Measurements from ENCODE around the gene TTC16.
A peak's percentile ranks its signal among the peaks of the same experiment; 100 is the strongest.
"Not testable (repeated sequence)": the region's sequence is repeated elsewhere in the genome, so short reads cannot be mapped to it uniquely, and the experiment has no call there.

Gene TTC16

DNA sequence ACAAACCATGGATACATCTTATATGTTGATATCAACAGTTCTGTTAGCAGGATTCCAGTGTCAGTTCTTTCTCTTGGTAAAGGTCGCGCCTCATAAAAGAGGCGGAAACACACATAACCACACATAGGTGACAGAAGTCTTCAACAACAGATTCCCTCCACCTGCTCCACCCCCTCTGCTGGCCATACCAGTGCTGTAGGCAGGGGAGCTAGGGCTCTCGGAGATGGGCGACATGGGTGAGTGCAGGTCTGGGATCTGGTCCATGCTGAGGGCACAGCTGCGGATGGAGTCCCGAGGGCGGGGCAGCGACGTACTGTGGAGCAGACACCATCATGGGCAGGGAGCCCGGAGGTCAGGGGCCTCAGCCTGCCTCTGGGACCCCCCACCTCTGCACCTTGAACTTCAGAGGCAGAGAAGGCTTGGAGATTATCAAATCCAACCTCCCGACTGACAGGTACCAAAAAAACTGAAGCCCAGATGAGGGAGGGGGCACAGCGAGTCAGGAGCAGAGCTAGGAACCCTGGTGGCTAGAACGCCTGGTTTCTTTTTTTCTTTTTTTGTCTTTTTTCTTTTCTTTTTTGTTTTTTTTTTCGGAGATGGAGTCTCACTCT is 31.2 kb downstream of the TTC16 start:
- DNase-seq = no peak

- no peak for DNase-seq
Observed at GRCh38 chr9:127749090-127749787, 33.4 kb downstream of the TTC16 start.

DNA sequence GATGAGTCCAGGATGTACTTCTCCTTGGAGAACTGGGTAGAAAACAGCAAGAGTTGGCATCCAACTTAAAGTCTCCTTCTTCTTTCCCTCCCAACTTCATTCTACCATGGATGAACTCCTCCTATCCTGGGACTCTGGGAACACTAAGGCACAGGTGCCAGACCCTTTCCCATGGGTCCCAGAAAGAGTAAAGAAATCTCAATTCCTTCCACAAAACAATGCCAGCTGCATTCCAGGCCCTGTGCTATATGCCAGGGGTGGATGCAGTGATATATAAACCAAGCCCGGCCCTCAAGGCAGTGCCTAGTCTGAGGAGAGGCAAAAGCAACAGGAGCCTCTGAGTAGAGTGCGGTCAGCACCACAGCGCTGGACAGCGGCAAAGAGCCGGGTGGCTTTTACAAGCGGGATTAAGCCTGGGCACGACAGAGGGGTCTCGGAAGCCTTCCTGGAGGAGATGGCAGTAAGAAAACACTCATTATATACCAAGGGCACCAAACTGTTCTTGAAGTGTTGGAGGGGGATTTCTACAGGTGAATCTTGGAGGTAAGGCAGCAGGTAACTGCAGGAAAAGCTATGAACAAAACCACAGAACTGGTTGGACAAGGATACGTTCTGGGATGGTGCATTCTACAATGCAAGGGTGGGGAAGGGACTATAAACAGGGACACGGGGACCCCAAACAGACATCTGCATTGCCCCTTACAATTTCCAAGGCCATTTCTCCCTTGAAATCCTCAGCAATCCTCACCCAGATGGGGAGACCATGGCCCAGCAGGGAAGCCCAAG is 35.6 kb downstream of the TTC16 start:
- no peak for DNase-seq

- no peak for DNase-seq
Observed at GRCh38 chr9:127753148-127753547, 37.3 kb downstream of the TTC16 start.

DNA sequence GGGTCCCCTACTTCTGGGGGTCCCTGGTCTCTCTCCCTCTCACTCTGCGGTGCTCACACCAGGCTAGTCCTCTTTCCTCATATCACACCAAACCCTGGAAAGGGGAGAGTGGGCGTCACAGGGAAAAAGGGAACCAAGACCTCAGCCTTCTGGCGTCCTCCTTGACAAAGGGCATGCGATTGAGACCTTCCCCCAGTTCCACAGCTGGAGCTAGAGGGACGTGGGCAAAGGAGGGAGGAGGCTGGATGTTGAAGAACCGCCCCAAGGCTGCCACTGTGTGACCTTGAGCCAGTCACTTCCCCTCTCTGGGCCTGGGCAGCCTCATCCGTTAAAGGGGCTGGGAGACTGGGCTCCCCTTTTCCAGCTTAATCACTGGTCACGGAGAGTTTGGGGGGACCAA is 37.7 kb downstream of the TTC16 start:
- no peak for DNase-seq

- DNase-seq = peak; percentile 34
Observed at GRCh38 chr9:127754099-127755060, 38.5 kb downstream of the TTC16 start.

GRCh38 chr9:127755061-127756060 is 39.5 kb downstream of the TTC16 start:
- DNase-seq = no peak

DNA sequence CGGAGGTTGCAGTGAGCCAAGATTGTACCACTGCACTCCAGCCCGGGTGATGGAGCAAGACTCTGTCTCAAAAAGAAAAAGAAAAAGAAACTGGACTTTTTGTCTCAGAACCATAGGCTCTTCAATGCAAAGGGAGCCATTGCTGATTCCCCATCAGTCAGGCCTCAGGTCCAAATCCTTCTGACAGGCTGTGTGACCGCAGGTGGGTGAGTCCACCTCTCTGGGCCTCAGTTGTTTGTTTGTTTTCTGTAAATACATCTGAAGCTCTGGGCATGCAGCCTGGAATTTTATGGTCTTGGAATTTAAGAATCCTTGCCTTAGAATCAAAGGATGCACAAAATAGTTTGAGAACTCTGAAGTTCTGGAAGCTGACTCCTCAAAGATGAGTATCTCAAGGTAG is 40.4 kb downstream of the TTC16 start:
- DNase-seq = no peak

- DNase-seq = not testable (repeated sequence)
Observed at GRCh38 chr9:127756776-127757175, 40.9 kb downstream of the TTC16 start.

DNA sequence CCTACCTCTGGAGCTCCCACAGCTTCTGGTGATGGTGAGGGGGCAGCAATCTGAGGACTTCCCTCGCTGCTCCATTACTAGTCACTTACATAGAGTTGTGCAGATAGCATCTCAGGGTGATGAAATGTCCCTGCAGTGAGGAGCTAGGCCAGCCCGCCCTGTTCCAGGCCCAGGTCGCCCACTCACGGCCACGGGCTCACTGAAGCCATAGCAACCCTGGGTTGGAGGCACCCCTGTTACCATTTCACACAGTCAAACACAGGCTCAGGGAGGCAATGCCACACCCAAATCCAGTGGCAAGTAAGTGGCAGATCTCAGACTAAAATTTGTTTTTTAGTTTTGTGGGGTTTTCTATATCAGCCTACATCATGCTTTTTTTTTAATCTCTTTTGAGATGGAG is 43.0 kb downstream of the TTC16 start:
- DNase-seq = no peak

GRCh38 chr9:127761061-127761460 is 45.2 kb downstream of the TTC16 start:
- no peak for DNase-seq

DNA sequence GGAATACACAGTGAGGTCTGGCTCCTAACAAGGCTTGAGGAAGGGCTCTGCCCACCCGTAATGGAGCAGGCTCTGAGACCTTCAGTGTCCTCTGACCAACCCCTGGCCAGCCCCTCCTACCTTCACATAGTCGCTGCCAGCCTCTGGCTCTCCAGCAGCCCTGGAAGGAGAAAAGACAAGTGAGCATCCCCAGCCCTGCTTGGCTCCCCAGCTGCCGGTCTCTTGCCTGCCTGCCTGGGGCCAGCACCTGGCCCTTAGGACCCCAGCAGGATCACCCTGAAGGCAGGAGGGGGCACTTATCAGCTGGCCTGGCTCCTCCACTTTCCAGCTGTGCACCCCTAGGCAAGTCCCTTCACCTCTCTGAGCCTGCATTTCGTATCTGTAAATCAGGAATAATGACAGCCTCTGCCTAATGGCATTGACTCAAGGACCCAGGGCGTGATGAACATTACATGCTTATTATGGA is 45.6 kb downstream of the TTC16 start:
- no peak for DNase-seq

GRCh38 chr9:127762111-127762676 is 46.3 kb downstream of the TTC16 start:
- no peak for DNase-seq

DNA sequence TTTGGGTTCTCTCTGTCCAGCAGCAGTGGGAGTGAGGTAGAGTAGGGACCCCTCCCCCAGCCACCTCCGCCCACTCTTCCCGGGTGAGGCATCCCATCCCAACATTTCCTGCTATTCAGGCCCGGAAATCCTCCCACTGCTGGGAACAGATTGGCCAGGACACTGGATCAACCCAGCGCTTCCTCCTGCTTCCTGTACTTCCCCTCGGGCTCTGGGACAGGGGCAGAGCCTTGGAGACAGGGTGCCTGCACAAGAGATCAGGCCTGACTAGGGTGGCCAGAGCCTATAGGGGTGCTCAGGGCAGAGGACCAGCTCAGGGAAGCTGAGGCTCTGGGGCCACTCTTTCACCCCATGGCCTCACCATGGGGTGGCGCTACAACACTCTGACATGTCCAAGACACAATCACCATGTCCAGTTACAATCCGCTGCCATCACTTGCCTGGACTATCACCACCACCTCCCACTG is 48.1 kb downstream of the TTC16 start:
- peak; percentile 30 for DNase-seq

DNA sequence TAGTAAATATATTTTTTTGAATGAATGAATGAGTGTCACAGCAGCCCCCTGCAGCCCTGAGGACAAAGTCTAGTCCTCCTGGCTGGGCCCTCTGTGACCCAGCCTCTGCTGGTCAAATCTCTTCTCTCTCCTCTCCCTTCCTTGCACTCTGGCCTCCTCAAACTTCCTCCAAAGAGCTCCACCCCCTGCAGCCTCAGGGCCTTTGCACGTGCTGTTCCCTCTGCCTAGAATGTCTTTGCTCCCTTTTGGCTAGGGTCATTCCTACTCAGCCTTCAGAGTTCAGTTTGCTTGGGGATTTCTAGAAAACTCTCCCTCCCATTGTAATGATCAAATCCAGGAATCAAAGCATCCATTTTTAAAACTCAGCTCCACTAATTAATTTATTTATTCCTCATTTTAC is 49.5 kb downstream of the TTC16 start:
- no peak for DNase-seq

DNA sequence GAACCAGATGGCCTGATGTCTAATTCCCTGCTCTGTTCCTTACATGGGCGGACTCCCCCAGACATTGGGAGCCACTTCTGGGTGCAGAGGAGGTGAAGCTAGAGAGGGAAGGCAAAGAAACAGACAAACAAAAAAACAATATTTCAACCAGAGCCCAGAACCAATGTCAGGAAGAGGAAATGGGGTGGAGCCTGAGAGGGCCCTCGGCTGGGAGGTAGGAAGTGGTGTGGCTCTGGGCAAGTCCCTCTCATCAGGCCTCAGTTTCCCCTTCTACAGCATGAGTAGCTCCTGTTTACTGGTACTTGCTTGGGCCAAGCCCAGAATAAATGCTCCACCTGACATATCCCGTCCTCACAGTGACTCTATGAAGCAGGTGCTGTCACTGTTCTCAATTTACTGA is 51.5 kb downstream of the TTC16 start:
- no peak for DNase-seq

- peak; percentile 47 for DNase-seq
Observed at GRCh38 chr9:127767909-127768331, 52.0 kb downstream of the TTC16 start.

DNA sequence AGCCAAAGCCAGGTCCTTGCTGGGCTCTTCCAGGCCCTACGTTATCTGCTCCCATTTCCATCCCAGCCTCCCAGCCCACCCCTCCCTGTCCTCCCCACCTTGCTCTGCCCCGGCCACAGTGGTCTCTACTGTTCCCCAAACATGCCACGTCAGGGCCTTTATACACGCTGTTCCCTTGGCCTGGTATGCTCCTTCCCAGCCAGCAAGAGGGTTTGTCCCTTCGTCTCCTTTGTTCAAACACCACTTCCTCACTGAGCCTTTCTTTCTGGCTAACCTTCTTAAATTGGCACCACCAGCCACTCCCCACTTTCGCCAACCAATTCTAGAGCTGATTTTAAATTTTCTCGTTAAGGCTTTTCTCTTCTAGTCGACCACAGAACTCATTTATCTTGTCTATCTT is 52.8 kb downstream of the TTC16 start:
- no peak for DNase-seq

- DNase-seq = no peak
Observed at GRCh38 chr9:127769101-127769500, 53.2 kb downstream of the TTC16 start.

- no peak for DNase-seq
Observed at GRCh38 chr9:127769929-127770582, 54.2 kb downstream of the TTC16 start.

GRCh38 chr9:127770583-127770904 is 54.7 kb downstream of the TTC16 start:
- no peak for DNase-seq

Measured in EL (cell line).